HTERT RPE-1 (cell line): ENCODE data around the gene VPS13D.

Experiments used
- in situ Hi-C: fragments of 300-500 bp; cut with MboI; formaldehyde crosslinking; loops from 4 replicates; pipeline ENCODE4 v1.14.3; 2020; ENCODE audit warnings: low sequenced_read_pairs

Gene VPS13D

DNA sequence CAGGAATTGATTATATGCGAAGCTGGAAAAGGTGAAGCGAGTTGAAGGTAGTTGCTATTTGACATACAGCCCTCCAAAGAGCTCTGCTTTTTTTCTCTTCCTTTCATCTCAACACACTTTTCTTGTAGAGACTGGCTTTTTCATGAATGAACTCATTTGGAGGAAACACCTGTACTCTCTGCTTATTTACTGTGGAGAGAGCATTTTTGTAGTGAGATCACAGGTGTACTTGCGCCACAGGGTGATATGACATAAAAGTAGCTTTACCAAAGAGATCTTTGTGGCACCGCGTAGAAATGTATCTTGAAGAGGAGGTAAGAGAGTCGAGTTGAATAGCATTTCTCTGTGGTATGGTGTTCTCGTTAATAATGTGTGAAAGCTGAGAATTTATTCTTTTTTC is 187.6 kb downstream of the VPS13D start:
- in situ Hi-C loops: no loop called here

DNA sequence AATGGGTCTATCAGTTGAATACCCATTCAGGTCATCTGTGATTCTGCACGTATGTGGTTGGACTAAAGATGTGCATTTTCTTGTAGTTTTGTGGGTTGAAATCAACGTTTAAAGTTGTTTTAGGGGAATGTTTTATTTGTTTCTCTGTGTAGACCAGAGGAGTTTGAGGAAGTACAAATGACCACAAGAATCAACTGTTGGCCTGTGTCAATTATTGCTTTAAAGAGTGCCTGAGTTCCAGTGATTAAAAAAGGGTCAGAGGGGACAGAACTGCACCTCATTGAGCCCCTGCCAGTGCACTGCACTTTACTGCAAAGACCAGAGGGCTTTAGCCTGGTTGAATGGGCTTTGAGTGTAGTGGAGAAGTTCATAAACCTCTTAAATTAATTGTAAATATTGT is 190.3 kb downstream of the VPS13D start:
- in situ Hi-C loops: no loop called here

GRCh38 chr1:12422488-12422887 is 192.7 kb downstream of the VPS13D start:
- in situ Hi-C loops: no loop called here

DNA sequence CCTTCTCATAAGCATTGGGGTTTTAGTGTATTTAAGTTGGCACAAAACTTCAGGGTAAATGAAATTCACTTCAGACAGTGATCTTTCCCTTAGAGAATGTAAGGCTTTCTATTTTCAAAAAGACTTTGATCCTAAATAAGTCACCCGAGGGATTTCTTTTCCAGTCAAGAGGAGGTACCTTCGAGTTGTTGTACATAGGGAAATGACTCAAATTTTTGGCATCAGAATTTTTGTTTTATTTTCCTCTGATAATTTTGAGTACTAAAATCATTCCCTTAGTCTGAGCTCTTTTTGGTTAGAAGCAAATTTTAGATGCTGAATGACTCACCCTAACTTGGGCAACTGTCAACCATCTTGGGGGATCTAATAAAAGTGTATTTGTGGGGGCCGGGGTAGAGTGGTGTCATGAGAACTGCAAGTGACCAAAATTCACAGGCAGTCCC is 194.3 kb downstream of the VPS13D start:
- in situ Hi-C loops: no loop called here

DNA sequence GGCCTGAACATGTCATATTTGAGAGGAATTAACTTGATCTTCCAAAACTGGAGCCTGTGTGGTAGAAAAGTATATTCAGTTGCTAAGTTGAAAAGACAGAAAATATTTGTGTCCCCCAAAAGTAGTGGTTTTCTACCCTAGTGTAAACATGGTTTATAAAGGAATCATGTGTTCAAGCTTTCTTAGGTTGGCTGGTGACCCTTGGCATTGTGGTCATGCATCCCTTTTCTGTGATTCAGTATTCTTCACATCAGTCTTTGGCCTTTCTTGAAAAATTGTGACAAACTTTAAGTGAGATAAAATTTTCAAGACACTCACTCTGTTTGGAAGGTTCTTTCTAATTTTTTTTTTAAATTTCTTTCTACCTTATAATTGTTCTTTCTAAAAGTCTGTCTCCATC is 195.0 kb downstream of the VPS13D start:
- in situ Hi-C loops: no loop called here

GRCh38 chr1:12426030-12426429 is 196.2 kb downstream of the VPS13D start:
- in situ Hi-C loops: no loop called here

DNA sequence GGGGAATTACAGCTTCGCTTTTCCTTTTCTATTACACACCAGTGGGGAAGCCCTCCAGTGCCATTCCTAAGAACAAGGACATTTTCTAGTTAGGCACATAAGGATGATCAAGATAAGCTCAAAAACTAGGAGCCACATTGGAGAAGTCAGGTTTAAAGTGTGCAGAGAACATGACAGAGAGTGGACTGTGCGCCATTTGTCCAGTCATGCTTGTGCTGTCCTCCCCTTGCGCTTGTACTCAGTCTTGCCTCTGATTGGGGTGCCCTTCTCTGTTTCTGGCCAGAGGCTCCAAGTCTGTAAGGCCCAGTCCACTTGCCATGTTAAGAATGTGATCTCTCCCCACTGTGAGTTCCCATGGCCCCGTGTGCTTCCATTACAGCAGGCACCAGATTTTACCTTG is 198.5 kb downstream of the VPS13D start:
- in situ Hi-C loops: no loop called here

DNA sequence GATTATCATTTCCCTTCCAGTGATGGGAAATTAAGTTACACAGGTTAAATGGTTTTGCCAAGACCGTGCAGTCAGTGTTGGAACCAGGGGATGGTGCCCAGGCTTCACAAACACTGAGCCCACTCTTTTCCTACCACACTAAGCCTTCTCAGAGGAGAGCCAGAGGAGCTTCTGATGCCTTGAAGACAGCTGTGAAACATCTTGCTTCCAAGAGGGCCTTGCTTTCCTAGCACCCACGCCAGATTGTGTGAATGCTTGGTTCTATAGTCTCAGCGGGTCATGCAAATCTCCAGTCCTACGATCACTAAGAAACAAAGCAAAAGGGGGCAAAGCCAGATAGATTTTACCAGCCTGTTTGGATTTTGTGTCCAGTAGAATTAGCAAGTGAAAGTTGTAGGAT is 200.7 kb downstream of the VPS13D start:
- in situ Hi-C loops: no loop called here

DNA sequence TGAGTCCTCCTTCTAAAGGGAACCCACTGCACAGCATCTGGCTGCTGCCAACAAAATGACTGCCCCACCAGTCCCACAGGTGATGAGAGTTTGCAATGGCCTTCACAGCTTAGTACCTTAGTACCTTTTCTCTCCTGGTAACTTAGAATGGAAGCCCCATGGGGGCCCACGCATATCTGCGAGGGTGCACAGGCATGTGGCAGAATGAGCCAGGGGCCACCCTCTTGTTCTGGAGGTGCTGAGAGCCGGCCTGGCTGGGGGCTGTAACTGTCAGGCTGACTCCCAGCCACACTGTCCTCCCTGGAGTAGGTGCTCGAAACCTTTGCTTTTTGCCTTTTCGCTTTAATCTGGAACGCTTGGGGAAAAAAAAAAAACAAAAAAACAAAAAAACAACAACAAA is 203.1 kb downstream of the VPS13D start:
- in situ Hi-C loops: no loop called here

- in situ Hi-C loops: no loop called here
Measured at GRCh38 chr1:12433323-12434053, 203.7 kb downstream of the VPS13D start.

DNA sequence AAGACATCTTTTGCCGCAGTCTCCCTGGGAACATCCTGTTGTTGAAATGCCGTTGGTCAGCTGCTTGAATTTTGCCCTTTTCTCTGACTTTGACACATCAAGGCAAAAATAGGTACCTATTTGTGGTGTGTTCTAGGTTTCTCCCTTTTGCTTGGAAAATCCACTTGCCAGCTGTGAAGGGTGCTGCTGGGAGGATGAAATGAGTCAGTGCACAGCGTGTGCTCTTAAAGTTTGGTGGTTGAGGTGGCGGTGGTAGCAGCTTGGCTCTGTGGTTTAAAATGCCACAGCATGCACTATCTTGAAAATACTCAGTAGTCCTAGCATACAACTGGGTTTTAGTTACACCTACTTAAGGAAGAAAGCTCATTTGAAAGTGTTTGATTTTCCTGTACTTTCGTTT is 204.3 kb downstream of the VPS13D start:
- in situ Hi-C loops: no loop called here

GRCh38 chr1:12434686-12435085 is 204.9 kb downstream of the VPS13D start:
- in situ Hi-C loops: no loop called here

GRCh38 chr1:12435639-12436344 is 206.0 kb downstream of the VPS13D start:
- in situ Hi-C loops: no loop called here

DNA sequence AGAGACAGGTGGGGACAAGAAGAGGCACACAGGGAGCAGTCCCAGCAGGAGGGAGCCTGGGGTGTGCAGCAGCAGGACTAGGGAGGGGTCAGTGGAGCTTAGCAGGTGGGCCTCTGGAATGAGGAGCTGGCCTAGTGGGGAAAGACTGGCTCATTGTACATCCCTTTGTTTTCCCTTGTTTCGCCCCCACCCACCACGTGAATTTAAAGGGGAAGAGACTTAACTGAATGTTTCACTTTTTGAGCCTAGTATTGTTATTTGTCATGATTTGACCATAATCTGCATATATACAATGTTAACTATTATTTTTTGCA is 206.5 kb downstream of the VPS13D start:
- in situ Hi-C loops: no loop called here

- in situ Hi-C loops: no loop called here
Measured at GRCh38 chr1:12436817-12437599, 207.2 kb downstream of the VPS13D start.

DNA sequence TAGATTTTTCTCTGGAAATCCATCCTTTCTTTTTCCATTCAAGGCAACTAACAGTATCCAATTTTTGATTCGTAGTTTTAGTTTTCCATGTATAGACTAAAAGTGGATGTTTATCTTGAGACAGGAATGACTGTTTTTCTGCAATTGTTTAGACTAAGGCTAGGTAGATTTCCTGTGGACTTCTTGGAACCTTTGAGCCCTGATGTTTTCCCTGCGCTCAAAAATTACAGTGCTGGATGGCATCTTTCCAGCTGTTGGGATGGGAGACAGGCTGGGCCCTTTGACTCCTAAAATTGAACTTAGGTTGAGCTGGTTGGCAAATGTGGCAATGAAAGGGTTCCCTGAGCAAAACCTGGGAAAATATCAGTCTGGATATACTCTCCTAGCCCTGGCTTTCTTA is 207.8 kb downstream of the VPS13D start:
- in situ Hi-C loops: no loop called here

GRCh38 chr1:12438349-12438924 is 208.6 kb downstream of the VPS13D start:
- in situ Hi-C loops: no loop called here

DNA sequence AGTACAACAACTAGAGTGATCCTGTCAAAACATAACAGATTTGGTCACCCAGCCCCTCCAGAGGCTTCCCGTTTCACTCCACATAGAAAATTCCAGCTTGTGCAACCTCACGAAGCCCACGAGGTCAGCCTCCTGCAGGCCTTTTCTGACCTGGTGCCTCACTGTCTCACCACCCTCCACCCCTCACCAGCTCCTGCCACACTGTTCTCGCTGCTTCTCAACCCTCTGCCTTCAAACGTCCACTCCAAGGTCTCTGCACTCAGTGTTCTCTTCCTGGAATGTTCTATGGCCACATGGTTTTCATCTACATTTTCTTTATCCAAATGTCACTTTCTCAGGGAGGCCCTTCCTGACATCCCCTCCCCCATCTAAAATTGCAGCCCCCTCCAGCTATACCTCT is 209.2 kb downstream of the VPS13D start:
- in situ Hi-C loops: no loop called here

DNA sequence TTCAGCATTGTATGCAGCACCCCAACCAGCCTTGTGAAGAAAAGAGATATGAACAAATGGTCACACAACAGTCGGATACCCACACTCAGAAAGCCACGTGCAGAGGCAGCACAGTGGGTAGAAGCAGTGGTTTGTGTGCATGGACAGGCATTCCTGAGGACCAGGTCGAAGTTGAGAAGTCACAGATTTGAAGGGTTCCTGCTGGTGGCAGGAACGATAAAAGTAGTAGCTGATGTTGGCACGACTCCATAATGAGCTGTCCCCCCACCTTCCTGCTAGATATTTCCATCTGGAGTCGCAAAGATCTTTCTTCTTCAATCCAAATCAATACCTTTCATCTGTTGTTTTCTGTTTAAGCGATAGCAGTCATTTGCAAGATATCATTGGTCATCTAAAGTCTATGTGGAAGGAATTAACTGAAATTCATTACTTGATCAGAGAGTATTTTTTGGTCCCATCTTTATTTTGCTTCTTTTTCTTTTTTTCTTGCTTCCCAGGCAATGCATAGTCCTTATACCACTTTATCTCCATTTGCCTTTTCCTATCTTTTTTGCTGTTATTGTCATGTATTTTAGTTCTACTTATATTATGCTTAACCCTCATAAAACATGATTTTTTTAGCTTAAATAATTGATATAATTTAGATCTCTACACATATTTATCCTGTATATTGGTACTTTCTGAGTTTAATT is 211.7 kb downstream of the VPS13D start:
- in situ Hi-C loops: no loop called here

- in situ Hi-C loops: no loop called here
Measured at GRCh38 chr1:12442217-12442616, 212.4 kb downstream of the VPS13D start.

- in situ Hi-C loops: no loop called here
Measured at GRCh38 chr1:12443151-12443550, 213.3 kb downstream of the VPS13D start.
